Urinary bladder (tissue), 2 donors: ENCODE measurements around the gene AP1S3. TPM values are rescaled to one million over a fixed set of nuclear protein-coding genes. Genes with fewer than 3 reads are reported as not detected.

Source experiments
- polyA plus RNA-seq: library from polyadenylated mRNA; stranded (reverse); fragments of 200-250 nt; gene quantifications from one replicate; pipeline ENCODE4 v1.2.3, GENCODE V29; 2013
- total RNA-seq: library from RNA; depleted of rRNA; stranded (reverse); fragments of >200 nt; gene quantifications from one replicate; pipeline ENCODE4 v1.2.3, GENCODE V29; 2014
- donor health status: healthy.

The AP1S3 gene
- total and polyA plus RNA-seq, 2 donors = 2.1 to 10.0 TPM

Other genes with a start within 250 kb of the AP1S3 start
- gene SCG2, start 235.2 kb downstream of the AP1S3 start, total RNA-seq = 15.3 TPM
- gene SCG2, start 235.2 kb downstream of the AP1S3 start, polyA plus RNA-seq = 3.5 TPM
- 104 TPM for gene WDFY1, start 107.8 kb upstream of the AP1S3 start, total RNA-seq
- 22.6 TPM for gene WDFY1, start 107.8 kb upstream of the AP1S3 start, polyA plus RNA-seq
- 31.5 TPM for gene MRPL44, start 119.9 kb upstream of the AP1S3 start, total RNA-seq
- 17.6 TPM for gene MRPL44, start 119.9 kb upstream of the AP1S3 start, polyA plus RNA-seq
- 84.7 TPM for gene SERPINE2, start 201.7 kb upstream of the AP1S3 start, total RNA-seq
- gene SERPINE2, start 201.7 kb upstream of the AP1S3 start, polyA plus RNA-seq = 17.6 TPM